Thymus (tissue), 14 donors: ENCODE measurements around the gene CAST. TPM values are rescaled to one million over a fixed set of nuclear protein-coding genes. Genes with fewer than 3 reads are reported as not detected.
"Not testable (repeated sequence)": the region's sequence is repeated elsewhere in the genome, so short reads cannot be mapped to it uniquely, and the experiment has no call there.

Source experiments
- DNase-seq, 9 donors: peaks; one replicate each; pipeline ENCODE4 v3.0.0-alpha.2; 2013; ENCODE audit warnings: low spot score in 9 of 9, low read depth in 6 of 9, missing footprints in 1 of 9
- H3K27ac ChIP-seq, 2 donors: one replicate each; pipeline ENCODE4 v1.5.1; 2013; ENCODE audit warnings: control low read depth in 1 of 2, low read depth in 1 of 2, low read length in 1 of 2, mild to moderate bottlenecking in 1 of 2, moderate library complexity in 1 of 2
- H3K27me3 ChIP-seq, 2 donors: one replicate each; pipeline ENCODE4 v1.5.1; 2013; ENCODE audit warnings: low read length in 1 of 2; ENCODE audit not compliant: control insufficient read depth in 2 of 2, insufficient read depth in 1 of 2
- H3K36me3 ChIP-seq, 2 donors: one replicate each; pipeline ENCODE4 v1.5.1; 2013; ENCODE audit warnings: low read length in 1 of 2, mild to moderate bottlenecking in 1 of 2, moderate library complexity in 1 of 2; ENCODE audit not compliant: control insufficient read depth in 2 of 2, insufficient read depth in 2 of 2
- H3K4me1 ChIP-seq, 2 donors: one replicate each; pipeline ENCODE4 v1.5.1; 2013; ENCODE audit warnings: low read length in 2 of 2; ENCODE audit not compliant: control insufficient read depth in 2 of 2, insufficient read depth in 2 of 2
- H3K4me3 ChIP-seq, 2 donors: one replicate each; pipeline ENCODE4 v1.5.1; 2013; ENCODE audit warnings: low read length in 2 of 2, control low read depth in 1 of 2, mild to moderate bottlenecking in 1 of 2
- H3K9me3 ChIP-seq, 2 donors: one replicate each; pipeline ENCODE4 v1.5.1; 2013; ENCODE audit warnings: low read length in 1 of 2, mild to moderate bottlenecking in 1 of 2; ENCODE audit not compliant: control insufficient read depth in 2 of 2, insufficient read depth in 1 of 2
- WGBS: extraction: QIAGEN DNeasy Blood & Tissue Kit; methylation state at CpG from one replicate; pipeline ENCODE4 v1.1.7; 2013; 5-methylcytosine and 5-hydroxymethylcytosine counted together
- long read RNA-seq, 10 donors: transcript quantifications; one replicate each; lab custom pipeline, GENCODE V29; 2026
- polyA plus RNA-seq: library from polyadenylated mRNA; stranded (reverse); fragments of 200-250 nt; gene quantifications from one replicate; pipeline ENCODE4 v1.2.3, GENCODE V29; 2013
- total RNA-seq: library from RNA; stranded (reverse); fragments of 120-200 nt; gene quantifications from one replicate; pipeline ENCODE4 v1.2.4, GENCODE V29; 2013
- donor health status: healthy.

Gene CAST
- total RNA-seq: 31.4 TPM
- 74.6 TPM for polyA plus RNA-seq
- long read RNA-seq, donor 1: 0 reads
- long read RNA-seq, donor 2: 0 reads
- long read RNA-seq, donor 3: 0 reads
- long read RNA-seq, donor 4, full-length matches to known transcripts: 2 of 47 reads
- long read RNA-seq, donor 4, partial matches to known transcripts: 30 of 47 reads
- long read RNA-seq, donor 4, other reads (novel, unspliced or antisense): 15 of 47 reads
- long read RNA-seq, donor 5, partial matches to known transcripts: 29 of 31 reads
- long read RNA-seq, donor 5, other reads (novel, unspliced or antisense): 0 of 31 reads
- long read RNA-seq, donor 6, full-length matches to known transcripts: 2 of 2 reads
- long read RNA-seq, donor 6, partial matches to known transcripts: 0 of 2 reads
- long read RNA-seq, donor 6, other reads (novel, unspliced or antisense): 0 of 2 reads
- long read RNA-seq, donor 7, partial matches to known transcripts: 78 of 78 reads
- long read RNA-seq, donor 7, other reads (novel, unspliced or antisense): 0 of 78 reads
- long read RNA-seq, donor 8, partial matches to known transcripts: 0 of 1 reads
- long read RNA-seq, donor 8, other reads (novel, unspliced or antisense): 0 of 1 reads
- long read RNA-seq, donor 9, full-length matches to known transcripts: 1 of 14 reads
- long read RNA-seq, donor 9, partial matches to known transcripts: 13 of 14 reads
- long read RNA-seq, donor 9, other reads (novel, unspliced or antisense): 0 of 14 reads
- long read RNA-seq, donor 10, full-length matches to known transcripts: 2 of 7 reads
- long read RNA-seq, donor 10, partial matches to known transcripts: 5 of 7 reads
- long read RNA-seq, donor 10, other reads (novel, unspliced or antisense): 0 of 7 reads

- Histone ChIP-seq H3K4me3 (peak within 1 kb of the TSS; percentile 74 to 90), H3K9me3 (peaks cover 0 to 6% of the 10 kb centered on the region in 2 donors), H3K27me3 (peaks cover 6 to 29% of the 10 kb centered on the region in 2 donors), H3K4me1 (peaks cover 0 to 13% of the 10 kb centered on the region in 2 donors), H3K36me3 (no peaks in the 10 kb centered on the region), H3K27ac (peak within 1 kb of the TSS; percentile 76 to 91)
- peak; percentile 6 to 77 (median 44) for DNase-seq
- under 1% methylated on average over 75 of the region's 75 CpGs for WGBS
Observed at GRCh38 chr5:96661855-96662724, at the start of gene CAST. Gene CAST, plus strand, starts transcription at chr5:96662376. Its CDS starts 47 bp downstream, at chr5:96662423.

- no peak overlapping the region for H3K4me3 ChIP-seq
- no peaks in the 10 kb centered on the region for H3K4me1 ChIP-seq
- peak overlapping the region in 1 of 2 donors; percentile 60 for H3K27ac ChIP-seq
- WGBS: 43% methylated on average over 6 of the region's 6 CpGs
- peaks cover 0 to 2% of the 10 kb centered on the region in 2 donors for H3K27me3 ChIP-seq
- DNase-seq: peak; percentile 9 to 64 (median 28)
- H3K9me3 ChIP-seq: peaks cover 0 to 5% of the 10 kb centered on the region in 2 donors
- H3K36me3 ChIP-seq: no peaks in the 10 kb centered on the region
Observed at GRCh38 chr5:96614110-96614691, 48.0 kb upstream of the CAST start.

GRCh38 chr5:96615223-96615622 lies 47.0 kb upstream of the CAST start:
- Histone ChIP-seq H3K9me3 (peaks cover 0 to 5% of the 10 kb centered on the region in 2 donors), H3K36me3 (no peaks in the 10 kb centered on the region), H3K4me1 (no peaks in the 10 kb centered on the region), H3K27me3 (peaks cover 0 to 2% of the 10 kb centered on the region in 2 donors), H3K27ac (no peak overlapping the region), H3K4me3 (no peak overlapping the region)
- WGBS: 95% methylated on average over 3 of the region's 3 CpGs
- no peak for DNase-seq

GRCh38 chr5:96616801-96617200 lies 45.4 kb upstream of the CAST start:
- DNase-seq: no peak
- no peaks in the 10 kb centered on the region for H3K36me3 ChIP-seq
- no peak overlapping the region for H3K27ac ChIP-seq
- H3K27me3 ChIP-seq: peaks cover 0 to 2% of the 10 kb centered on the region in 2 donors
- H3K4me1 ChIP-seq: no peaks in the 10 kb centered on the region
- peaks cover 0 to 5% of the 10 kb centered on the region in 2 donors for H3K9me3 ChIP-seq
- no peak overlapping the region for H3K4me3 ChIP-seq
- WGBS: 98% methylated on average over 3 of the region's 3 CpGs

GRCh38 chr5:96618311-96619016 lies 43.7 kb upstream of the CAST start:
- not testable (repeated sequence) for H3K4me1 ChIP-seq

GRCh38 chr5:96619946-96620345 lies 42.2 kb upstream of the CAST start:
- H3K4me1 ChIP-seq: no peaks in the 10 kb centered on the region
- peaks cover 0 to 5% of the 10 kb centered on the region in 2 donors for H3K9me3 ChIP-seq
- H3K4me3 ChIP-seq: no peak overlapping the region
- peaks cover 0 to 2% of the 10 kb centered on the region in 2 donors for H3K27me3 ChIP-seq
- 94% methylated on average over 2 of the region's 2 CpGs for WGBS
- no peak overlapping the region for H3K27ac ChIP-seq
- no peaks in the 10 kb centered on the region for H3K36me3 ChIP-seq
- no peak for DNase-seq

More at GRCh38 chr5:96618311-96619016, 43.7 kb upstream of the CAST start:
- not testable (repeated sequence) for DNase-seq, H3K27ac ChIP-seq, H3K36me3 ChIP-seq, H3K27me3 ChIP-seq, H3K4me3 ChIP-seq, H3K9me3 ChIP-seq
- WGBS: 97% methylated on average over 30 of the region's 30 CpGs

GRCh38 chr5:96624596-96624995 lies 37.6 kb upstream of the CAST start:
- no peaks in the 10 kb centered on the region for H3K9me3 ChIP-seq
- no peak for DNase-seq
- no peak overlapping the region for H3K27ac ChIP-seq
- H3K4me3 ChIP-seq: no peak overlapping the region
- no peaks in the 10 kb centered on the region for H3K27me3 ChIP-seq
- no peaks in the 10 kb centered on the region for H3K36me3 ChIP-seq
- WGBS: 95% methylated on average over 3 of the region's 3 CpGs
- H3K4me1 ChIP-seq: no peaks in the 10 kb centered on the region

GRCh38 chr5:96625365-96625764 lies 36.8 kb upstream of the CAST start:
- Histone ChIP-seq H3K4me3 (no peak overlapping the region), H3K4me1 (no peaks in the 10 kb centered on the region), H3K27ac (no peak overlapping the region), H3K36me3 (no peaks in the 10 kb centered on the region), H3K9me3 (no peaks in the 10 kb centered on the region), H3K27me3 (no peaks in the 10 kb centered on the region)
- no peak for DNase-seq
- 95% methylated on average over 2 of the region's 2 CpGs for WGBS
